ENCODE data around the gene FEN1.

Gene FEN1

DNA sequence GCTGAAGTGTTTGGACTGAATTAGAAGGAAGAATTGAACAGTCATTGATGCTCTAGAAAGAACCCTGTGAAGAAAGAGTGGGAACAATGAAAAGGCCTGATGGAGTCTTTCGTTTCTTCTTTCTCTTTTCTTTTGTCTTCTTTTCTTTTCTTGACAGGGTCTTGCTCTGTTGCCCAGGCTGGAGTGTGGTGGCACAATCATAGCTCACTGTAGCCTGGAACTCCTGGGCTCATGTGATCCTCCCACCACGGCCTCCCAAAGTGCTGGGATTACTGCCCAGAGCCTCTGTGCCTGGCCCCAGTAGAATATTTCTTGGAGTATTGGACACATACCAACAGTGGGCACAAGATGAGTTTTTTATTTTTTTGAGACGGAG is 1.1 kb downstream of the FEN1 start:
- Histone ChIP-seq H3K4me3 (ENCODE audit: low read length) (peak overlapping the region; percentile 92), H3K9me3 (ENCODE audit: control insufficient read depth, insufficient read depth, low read length) (no peaks in the 10 kb centered on the region), H3K36me3 (ENCODE audit: control insufficient read depth, low read length) (peaks cover 78% of the 10 kb centered on the region), H3K27ac (ENCODE audit: low read depth, low read length) (peak overlapping the region; percentile 71), H3K4me2 (ENCODE audit: low read length) (peak overlapping the region; percentile 74), H3K4me1 (ENCODE audit: control insufficient read depth, low read length) (peaks cover 44% of the 10 kb centered on the region), H4K20me1 (ENCODE audit: control insufficient read depth, insufficient read depth, low read depth, low read length) (peaks cover 26% of the 10 kb centered on the region), H3K9me2 (replicated peaks; ENCODE audit: control insufficient read depth, low read length) (no peaks in the 10 kb centered on the region), H3K79me2 (ENCODE audit: control insufficient read depth, low read length) (peaks cover 95% of the 10 kb centered on the region), H3K27me3 (ENCODE audit: control insufficient read depth, low read length) (no peaks in the 10 kb centered on the region), H3F3A (ENCODE audit: control insufficient read depth, insufficient read depth) (peaks cover 11% of the 10 kb centered on the region)
- TF ChIP-seq, protein P1, sequence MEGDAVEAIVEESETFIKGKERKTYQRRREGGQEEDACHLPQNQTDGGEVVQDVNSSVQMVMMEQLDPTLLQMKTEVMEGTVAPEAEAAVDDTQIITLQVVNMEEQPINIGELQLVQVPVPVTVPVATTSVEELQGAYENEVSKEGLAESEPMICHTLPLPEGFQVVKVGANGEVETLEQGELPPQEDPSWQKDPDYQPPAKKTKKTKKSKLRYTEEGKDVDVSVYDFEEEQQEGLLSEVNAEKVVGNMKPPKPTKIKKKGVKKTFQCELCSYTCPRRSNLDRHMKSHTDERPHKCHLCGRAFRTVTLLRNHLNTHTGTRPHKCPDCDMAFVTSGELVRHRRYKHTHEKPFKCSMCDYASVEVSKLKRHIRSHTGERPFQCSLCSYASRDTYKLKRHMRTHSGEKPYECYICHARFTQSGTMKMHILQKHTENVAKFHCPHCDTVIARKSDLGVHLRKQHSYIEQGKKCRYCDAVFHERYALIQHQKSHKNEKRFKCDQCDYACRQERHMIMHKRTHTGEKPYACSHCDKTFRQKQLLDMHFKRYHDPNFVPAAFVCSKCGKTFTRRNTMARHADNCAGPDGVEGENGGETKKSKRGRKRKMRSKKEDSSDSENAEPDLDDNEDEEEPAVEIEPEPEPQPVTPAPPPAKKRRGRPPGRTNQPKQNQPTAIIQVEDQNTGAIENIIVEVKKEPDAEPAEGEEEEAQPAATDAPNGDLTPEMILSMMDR (IDR thresholded peaks at IDR 0.05; ENCODE audit: low read depth, low read length, poor library complexity, severe bottlenecking): no peak
- no peak for TF ChIP-seq EZH2phosphoT487 (IDR thresholded peaks at IDR 0.05; ENCODE audit: borderline replicate concordance, low read length)

GRCh38 chr11:61794579-61794978 is 1.9 kb downstream of the FEN1 start:
- Histone ChIP-seq H3K9me2 (replicated peaks; ENCODE audit: control insufficient read depth, low read length) (no peaks in the 10 kb centered on the region), H3F3A (ENCODE audit: control insufficient read depth, insufficient read depth) (peaks cover 11% of the 10 kb centered on the region), H4K20me1 (ENCODE audit: control insufficient read depth, insufficient read depth, low read depth, low read length) (peaks cover 26% of the 10 kb centered on the region), H3K9me3 (ENCODE audit: control insufficient read depth, insufficient read depth, low read length) (no peaks in the 10 kb centered on the region), H3K27me3 (ENCODE audit: control insufficient read depth, low read length) (no peaks in the 10 kb centered on the region), H3K79me2 (ENCODE audit: control insufficient read depth, low read length) (peaks cover 98% of the 10 kb centered on the region), H3K27ac (ENCODE audit: low read depth, low read length) (no peak overlapping the region), H3K4me3 (ENCODE audit: low read length) (peak overlapping the region; percentile 92), H3K36me3 (ENCODE audit: control insufficient read depth, low read length) (peaks cover 76% of the 10 kb centered on the region), H3K4me1 (ENCODE audit: control insufficient read depth, low read length) (peaks cover 44% of the 10 kb centered on the region), H3K4me2 (ENCODE audit: low read length) (peak overlapping the region; percentile 74)
- no peak for TF ChIP-seq EZH2phosphoT487 (IDR thresholded peaks at IDR 0.05; ENCODE audit: borderline replicate concordance, low read length)
- TF ChIP-seq, protein P1 (IDR thresholded peaks at IDR 0.05; ENCODE audit: low read depth, low read length, poor library complexity, severe bottlenecking): no peak

- Histone ChIP-seq H3K79me2 (ENCODE audit: control insufficient read depth, low read length) (peaks cover 98% of the 10 kb centered on the region), H3K4me1 (ENCODE audit: control insufficient read depth, low read length) (peaks cover 44% of the 10 kb centered on the region), H3K9me3 (ENCODE audit: control insufficient read depth, insufficient read depth, low read length) (no peaks in the 10 kb centered on the region), H3K27ac (ENCODE audit: low read depth, low read length) (no peak overlapping the region), H3K4me2 (ENCODE audit: low read length) (peak overlapping the region; percentile 74; the same call in 1 of the 2 replicates), H3K27me3 (ENCODE audit: control insufficient read depth, low read length) (no peaks in the 10 kb centered on the region), H3K36me3 (ENCODE audit: control insufficient read depth, low read length) (peaks cover 76% of the 10 kb centered on the region), H3K4me3 (ENCODE audit: low read length) (no peak overlapping the region; the same call in 1 of the 2 replicates), H4K20me1 (ENCODE audit: control insufficient read depth, insufficient read depth, low read depth, low read length) (peaks cover 26% of the 10 kb centered on the region), H3F3A (ENCODE audit: control insufficient read depth, insufficient read depth) (peaks cover 11% of the 10 kb centered on the region), H3K9me2 (replicated peaks; ENCODE audit: control insufficient read depth, low read length) (no peaks in the 10 kb centered on the region)
- TF ChIP-seq, protein P1 (IDR thresholded peaks at IDR 0.05; ENCODE audit: low read depth, low read length, poor library complexity, severe bottlenecking): no peak
- TF ChIP-seq EZH2phosphoT487 (IDR thresholded peaks at IDR 0.05; ENCODE audit: borderline replicate concordance, low read length): no peak
These were observed 2.7 kb downstream of the FEN1 start for GRCh38 chr11:61795459-61795858.
